HS-5 (cell line): ENCODE data around the gene BRF1.

Source experiments
- DNase-seq: peaks from one replicate; pipeline ENCODE4 v3.0.0-alpha.2; 2012; ENCODE audit warnings: low read depth

Gene BRF1

GRCh38 chr14:105173901-105174894 lies 126.6 kb downstream of the BRF1 start:
- no peak for DNase-seq

GRCh38 chr14:105173145-105173544 lies 127.7 kb downstream of the BRF1 start:
- DNase-seq, result no peak

GRCh38 chr14:105172476-105172875 lies 128.3 kb downstream of the BRF1 start:
- DNase-seq, result no peak

GRCh38 chr14:105171004-105171673 lies 129.7 kb downstream of the BRF1 start:
- no peak for DNase-seq

GRCh38 chr14:105169776-105170655 lies 130.8 kb downstream of the BRF1 start:
- DNase-seq, result no peak

- no peak for DNase-seq
These were observed 131.8 kb downstream of the BRF1 start for GRCh38 chr14:105168979-105169507.

- no peak for DNase-seq
These were observed 132.3 kb downstream of the BRF1 start, which contains the start of gene JAG2 for GRCh38 chr14:105168496-105168978. TSS of gene JAG2 (minus strand) at chr14:105168776. CDS start at chr14:105168420, 356 bp downstream.

- DNase-seq, result no peak
These were observed 132.7 kb downstream of the BRF1 start for GRCh38 chr14:105168093-105168420.

- no peak for DNase-seq
These were observed 133.3 kb downstream of the BRF1 start for GRCh38 chr14:105167303-105168092.

GRCh38 chr14:105166571-105167302 lies 134.1 kb downstream of the BRF1 start:
- no peak for DNase-seq

GRCh38 chr14:105165761-105166485 lies 134.9 kb downstream of the BRF1 start:
- DNase-seq, result no peak

- DNase-seq, result no peak
These were observed 135.6 kb downstream of the BRF1 start for GRCh38 chr14:105165134-105165704.

GRCh38 chr14:105163040-105163742 lies 137.6 kb downstream of the BRF1 start:
- DNase-seq, result no peak

- DNase-seq, result no peak
These were observed 138.2 kb downstream of the BRF1 start for GRCh38 chr14:105162669-105162979.

GRCh38 chr14:105161964-105162668 lies 138.7 kb downstream of the BRF1 start:
- DNase-seq, result no peak

- no peak for DNase-seq
These were observed 139.5 kb downstream of the BRF1 start for GRCh38 chr14:105161309-105161708.

- DNase-seq, result no peak
These were observed 140.0 kb downstream of the BRF1 start for GRCh38 chr14:105160776-105161175.

GRCh38 chr14:105159344-105159743 lies 141.5 kb downstream of the BRF1 start:
- DNase-seq, result no peak
